ENCODE data around the gene PNPLA7. TPM values are rescaled to one million over a fixed set of nuclear protein-coding genes. Genes with fewer than 3 reads are reported as not detected.

Gene PNPLA7
- total RNA-seq, 1 experiment from 2014 or later = 1.3 TPM

DNA sequence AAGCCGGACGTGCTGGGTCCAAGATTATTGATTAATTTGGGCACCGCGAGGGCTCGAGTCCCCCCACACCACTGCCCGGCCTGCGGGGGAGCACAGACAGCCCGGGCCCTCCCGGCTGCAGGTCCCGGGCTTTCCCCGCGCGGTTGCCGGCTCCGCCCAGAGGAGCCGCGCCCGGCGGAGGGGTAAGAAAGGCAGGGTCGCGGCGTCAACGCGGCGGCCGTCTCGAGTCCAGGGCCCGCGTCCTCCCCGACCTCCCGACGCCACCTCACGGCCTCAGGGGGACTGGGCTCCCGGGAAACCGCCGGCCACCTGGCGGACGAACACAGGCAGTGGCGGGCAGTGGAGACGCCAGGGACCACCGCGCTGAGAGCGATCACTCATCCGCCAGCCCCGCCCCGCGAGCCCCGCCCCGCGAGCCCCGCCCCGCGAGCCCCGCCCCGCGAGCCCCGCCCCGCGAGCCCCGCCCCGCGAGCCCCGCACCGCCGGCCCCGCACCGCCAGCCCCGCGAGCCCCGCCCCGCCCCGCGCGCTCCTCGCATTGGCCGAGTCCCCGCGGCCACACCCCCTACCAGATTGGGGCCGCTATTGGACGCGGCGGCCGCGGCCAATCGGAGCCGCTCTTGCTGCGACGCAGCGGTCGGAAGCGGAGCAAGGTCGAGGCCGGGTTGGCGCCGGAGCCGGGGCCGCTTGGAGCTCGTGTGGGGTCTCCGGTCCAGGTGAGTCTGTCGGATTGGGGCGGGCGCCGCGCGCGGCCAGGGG is 1.2 kb upstream of the PNPLA7 start, which contains the start of gene MRPL41 (continued):
- TF ChIP-seq, protein P1, sequence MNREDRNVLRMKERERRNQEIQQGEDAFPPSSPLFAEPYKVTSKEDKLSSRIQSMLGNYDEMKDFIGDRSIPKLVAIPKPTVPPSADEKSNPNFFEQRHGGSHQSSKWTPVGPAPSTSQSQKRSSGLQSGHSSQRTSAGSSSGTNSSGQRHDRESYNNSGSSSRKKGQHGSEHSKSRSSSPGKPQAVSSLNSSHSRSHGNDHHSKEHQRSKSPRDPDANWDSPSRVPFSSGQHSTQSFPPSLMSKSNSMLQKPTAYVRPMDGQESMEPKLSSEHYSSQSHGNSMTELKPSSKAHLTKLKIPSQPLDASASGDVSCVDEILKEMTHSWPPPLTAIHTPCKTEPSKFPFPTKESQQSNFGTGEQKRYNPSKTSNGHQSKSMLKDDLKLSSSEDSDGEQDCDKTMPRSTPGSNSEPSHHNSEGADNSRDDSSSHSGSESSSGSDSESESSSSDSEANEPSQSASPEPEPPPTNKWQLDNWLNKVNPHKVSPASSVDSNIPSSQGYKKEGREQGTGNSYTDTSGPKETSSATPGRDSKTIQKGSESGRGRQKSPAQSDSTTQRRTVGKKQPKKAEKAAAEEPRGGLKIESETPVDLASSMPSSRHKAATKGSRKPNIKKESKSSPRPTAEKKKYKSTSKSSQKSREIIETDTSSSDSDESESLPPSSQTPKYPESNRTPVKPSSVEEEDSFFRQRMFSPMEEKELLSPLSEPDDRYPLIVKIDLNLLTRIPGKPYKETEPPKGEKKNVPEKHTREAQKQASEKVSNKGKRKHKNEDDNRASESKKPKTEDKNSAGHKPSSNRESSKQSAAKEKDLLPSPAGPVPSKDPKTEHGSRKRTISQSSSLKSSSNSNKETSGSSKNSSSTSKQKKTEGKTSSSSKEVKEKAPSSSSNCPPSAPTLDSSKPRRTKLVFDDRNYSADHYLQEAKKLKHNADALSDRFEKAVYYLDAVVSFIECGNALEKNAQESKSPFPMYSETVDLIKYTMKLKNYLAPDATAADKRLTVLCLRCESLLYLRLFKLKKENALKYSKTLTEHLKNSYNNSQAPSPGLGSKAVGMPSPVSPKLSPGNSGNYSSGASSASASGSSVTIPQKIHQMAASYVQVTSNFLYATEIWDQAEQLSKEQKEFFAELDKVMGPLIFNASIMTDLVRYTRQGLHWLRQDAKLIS (CRISPR knock-in tag; IDR thresholded peaks at IDR 0.05; ENCODE audit: borderline replicate concordance) = no peak
- TF ChIP-seq IRF2 (CRISPR knock-in tag; IDR thresholded peaks at IDR 0.05; ENCODE audit: borderline replicate concordance, low read depth) = no peak
- TF ChIP-seq, protein P2, sequence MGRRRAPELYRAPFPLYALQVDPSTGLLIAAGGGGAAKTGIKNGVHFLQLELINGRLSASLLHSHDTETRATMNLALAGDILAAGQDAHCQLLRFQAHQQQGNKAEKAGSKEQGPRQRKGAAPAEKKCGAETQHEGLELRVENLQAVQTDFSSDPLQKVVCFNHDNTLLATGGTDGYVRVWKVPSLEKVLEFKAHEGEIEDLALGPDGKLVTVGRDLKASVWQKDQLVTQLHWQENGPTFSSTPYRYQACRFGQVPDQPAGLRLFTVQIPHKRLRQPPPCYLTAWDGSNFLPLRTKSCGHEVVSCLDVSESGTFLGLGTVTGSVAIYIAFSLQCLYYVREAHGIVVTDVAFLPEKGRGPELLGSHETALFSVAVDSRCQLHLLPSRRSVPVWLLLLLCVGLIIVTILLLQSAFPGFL (CRISPR knock-in tag; IDR thresholded peaks at IDR 0.05; ENCODE audit: borderline replicate concordance) = no peak
- TF ChIP-seq FOXP1 (CRISPR knock-in tag; IDR thresholded peaks at IDR 0.05; ENCODE audit: borderline replicate concordance) = 0 out of 2 replicates have a peak, but pooled peaks have one; percentile 5
- TF ChIP-seq, protein P3, sequence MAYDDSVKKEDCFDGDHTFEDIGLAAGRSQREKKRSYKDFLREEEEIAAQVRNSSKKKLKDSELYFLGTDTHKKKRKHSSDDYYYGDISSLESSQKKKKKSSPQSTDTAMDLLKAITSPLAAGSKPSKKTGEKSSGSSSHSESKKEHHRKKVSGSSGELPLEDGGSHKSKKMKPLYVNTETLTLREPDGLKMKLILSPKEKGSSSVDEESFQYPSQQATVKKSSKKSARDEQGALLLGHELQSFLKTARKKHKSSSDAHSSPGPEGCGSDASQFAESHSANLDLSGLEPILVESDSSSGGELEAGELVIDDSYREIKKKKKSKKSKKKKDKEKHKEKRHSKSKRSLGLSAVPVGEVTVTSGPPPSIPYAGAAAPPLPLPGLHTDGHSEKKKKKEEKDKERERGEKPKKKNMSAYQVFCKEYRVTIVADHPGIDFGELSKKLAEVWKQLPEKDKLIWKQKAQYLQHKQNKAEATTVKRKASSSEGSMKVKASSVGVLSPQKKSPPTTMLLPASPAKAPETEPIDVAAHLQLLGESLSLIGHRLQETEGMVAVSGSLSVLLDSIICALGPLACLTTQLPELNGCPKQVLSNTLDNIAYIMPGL (CRISPR knock-in tag; IDR thresholded peaks at IDR 0.05) = peak; percentile 74; the same call in 1 of the 2 replicates
- TF ChIP-seq JUN (CRISPR knock-in tag; IDR thresholded peaks at IDR 0.05) = no peak
- no peak for TF ChIP-seq KAT7 (CRISPR knock-in tag; IDR thresholded peaks at IDR 0.05; ENCODE audit: borderline replicate concordance)
- no peak for TF ChIP-seq GABPB1 (CRISPR knock-in tag; IDR thresholded peaks at IDR 0.05)
- TF ChIP-seq, protein P4, sequence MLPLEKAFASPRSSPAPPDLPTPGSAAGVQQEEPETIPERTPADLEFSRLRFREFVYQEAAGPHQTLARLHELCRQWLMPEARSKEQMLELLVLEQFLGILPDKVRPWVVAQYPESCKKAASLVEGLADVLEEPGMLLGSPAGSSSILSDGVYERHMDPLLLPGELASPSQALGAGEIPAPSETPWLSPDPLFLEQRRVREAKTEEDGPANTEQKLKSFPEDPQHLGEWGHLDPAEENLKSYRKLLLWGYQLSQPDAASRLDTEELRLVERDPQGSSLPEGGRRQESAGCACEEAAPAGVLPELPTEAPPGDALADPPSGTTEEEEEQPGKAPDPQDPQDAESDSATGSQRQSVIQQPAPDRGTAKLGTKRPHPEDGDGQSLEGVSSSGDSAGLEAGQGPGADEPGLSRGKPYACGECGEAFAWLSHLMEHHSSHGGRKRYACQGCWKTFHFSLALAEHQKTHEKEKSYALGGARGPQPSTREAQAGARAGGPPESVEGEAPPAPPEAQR (CRISPR knock-in tag; IDR thresholded peaks at IDR 0.05) = no peak
- peak; percentile 79 for TF ChIP-seq NFYB (CRISPR knock-in tag; conservative IDR thresholded peaks at IDR 0.05; ENCODE audit: low read depth)
- TF ChIP-seq, protein P5, sequence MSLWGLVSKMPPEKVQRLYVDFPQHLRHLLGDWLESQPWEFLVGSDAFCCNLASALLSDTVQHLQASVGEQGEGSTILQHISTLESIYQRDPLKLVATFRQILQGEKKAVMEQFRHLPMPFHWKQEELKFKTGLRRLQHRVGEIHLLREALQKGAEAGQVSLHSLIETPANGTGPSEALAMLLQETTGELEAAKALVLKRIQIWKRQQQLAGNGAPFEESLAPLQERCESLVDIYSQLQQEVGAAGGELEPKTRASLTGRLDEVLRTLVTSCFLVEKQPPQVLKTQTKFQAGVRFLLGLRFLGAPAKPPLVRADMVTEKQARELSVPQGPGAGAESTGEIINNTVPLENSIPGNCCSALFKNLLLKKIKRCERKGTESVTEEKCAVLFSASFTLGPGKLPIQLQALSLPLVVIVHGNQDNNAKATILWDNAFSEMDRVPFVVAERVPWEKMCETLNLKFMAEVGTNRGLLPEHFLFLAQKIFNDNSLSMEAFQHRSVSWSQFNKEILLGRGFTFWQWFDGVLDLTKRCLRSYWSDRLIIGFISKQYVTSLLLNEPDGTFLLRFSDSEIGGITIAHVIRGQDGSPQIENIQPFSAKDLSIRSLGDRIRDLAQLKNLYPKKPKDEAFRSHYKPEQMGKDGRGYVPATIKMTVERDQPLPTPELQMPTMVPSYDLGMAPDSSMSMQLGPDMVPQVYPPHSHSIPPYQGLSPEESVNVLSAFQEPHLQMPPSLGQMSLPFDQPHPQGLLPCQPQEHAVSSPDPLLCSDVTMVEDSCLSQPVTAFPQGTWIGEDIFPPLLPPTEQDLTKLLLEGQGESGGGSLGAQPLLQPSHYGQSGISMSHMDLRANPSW (CRISPR knock-in tag; conservative IDR thresholded peaks at IDR 0.05; ENCODE audit: low read depth) = no peak
- TF ChIP-seq, protein P6, sequence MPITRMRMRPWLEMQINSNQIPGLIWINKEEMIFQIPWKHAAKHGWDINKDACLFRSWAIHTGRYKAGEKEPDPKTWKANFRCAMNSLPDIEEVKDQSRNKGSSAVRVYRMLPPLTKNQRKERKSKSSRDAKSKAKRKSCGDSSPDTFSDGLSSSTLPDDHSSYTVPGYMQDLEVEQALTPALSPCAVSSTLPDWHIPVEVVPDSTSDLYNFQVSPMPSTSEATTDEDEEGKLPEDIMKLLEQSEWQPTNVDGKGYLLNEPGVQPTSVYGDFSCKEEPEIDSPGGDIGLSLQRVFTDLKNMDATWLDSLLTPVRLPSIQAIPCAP (CRISPR knock-in tag; IDR thresholded peaks at IDR 0.05) = no peak
- TF ChIP-seq, protein P7, sequence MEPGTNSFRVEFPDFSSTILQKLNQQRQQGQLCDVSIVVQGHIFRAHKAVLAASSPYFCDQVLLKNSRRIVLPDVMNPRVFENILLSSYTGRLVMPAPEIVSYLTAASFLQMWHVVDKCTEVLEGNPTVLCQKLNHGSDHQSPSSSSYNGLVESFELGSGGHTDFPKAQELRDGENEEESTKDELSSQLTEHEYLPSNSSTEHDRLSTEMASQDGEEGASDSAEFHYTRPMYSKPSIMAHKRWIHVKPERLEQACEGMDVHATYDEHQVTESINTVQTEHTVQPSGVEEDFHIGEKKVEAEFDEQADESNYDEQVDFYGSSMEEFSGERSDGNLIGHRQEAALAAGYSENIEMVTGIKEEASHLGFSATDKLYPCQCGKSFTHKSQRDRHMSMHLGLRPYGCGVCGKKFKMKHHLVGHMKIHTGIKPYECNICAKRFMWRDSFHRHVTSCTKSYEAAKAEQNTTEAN (CRISPR knock-in tag; IDR thresholded peaks at IDR 0.05) = no peak; the same call in 1 of the 2 replicates
- no peak for TF ChIP-seq OVOL2 (CRISPR knock-in tag; IDR thresholded peaks at IDR 0.05; ENCODE audit: borderline replicate concordance)
- TF ChIP-seq, protein P8, sequence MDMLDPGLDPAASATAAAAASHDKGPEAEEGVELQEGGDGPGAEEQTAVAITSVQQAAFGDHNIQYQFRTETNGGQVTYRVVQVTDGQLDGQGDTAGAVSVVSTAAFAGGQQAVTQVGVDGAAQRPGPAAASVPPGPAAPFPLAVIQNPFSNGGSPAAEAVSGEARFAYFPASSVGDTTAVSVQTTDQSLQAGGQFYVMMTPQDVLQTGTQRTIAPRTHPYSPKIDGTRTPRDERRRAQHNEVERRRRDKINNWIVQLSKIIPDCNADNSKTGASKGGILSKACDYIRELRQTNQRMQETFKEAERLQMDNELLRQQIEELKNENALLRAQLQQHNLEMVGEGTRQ (CRISPR knock-in tag; IDR thresholded peaks at IDR 0.05) = no peak
- no peak for TF ChIP-seq ZNF138 (CRISPR knock-in tag; conservative IDR thresholded peaks at IDR 0.05)
- TF ChIP-seq RELA (CRISPR knock-in tag; IDR thresholded peaks at IDR 0.05; ENCODE audit: borderline replicate concordance) = no peak
- TF ChIP-seq MYBL2 (CRISPR knock-in tag; IDR thresholded peaks at IDR 0.05) = 0 out of 2 replicates have a peak, but pooled peaks have one; percentile 22
- TF ChIP-seq TP53 (CRISPR knock-in tag; IDR thresholded peaks at IDR 0.05) = 0 out of 2 replicates have a peak, but pooled peaks have one; percentile 25
- TF ChIP-seq, protein P9, sequence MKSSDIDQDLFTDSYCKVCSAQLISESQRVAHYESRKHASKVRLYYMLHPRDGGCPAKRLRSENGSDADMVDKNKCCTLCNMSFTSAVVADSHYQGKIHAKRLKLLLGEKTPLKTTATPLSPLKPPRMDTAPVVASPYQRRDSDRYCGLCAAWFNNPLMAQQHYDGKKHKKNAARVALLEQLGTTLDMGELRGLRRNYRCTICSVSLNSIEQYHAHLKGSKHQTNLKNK (CRISPR knock-in tag; IDR thresholded peaks at IDR 0.05) = no peak
- TF ChIP-seq GRHL2 (CRISPR knock-in tag; IDR thresholded peaks at IDR 0.05; ENCODE audit: insufficient replicate concordance, severe bottlenecking) = no peak
- no peak for TF ChIP-seq ZNF219 (CRISPR knock-in tag; IDR thresholded peaks at IDR 0.05; ENCODE audit: borderline replicate concordance)
- no peak for TF ChIP-seq ZNF396 (CRISPR knock-in tag; IDR thresholded peaks at IDR 0.05; ENCODE audit: borderline replicate concordance)
